GM12878 (cell line): ENCODE data around the gene MT1E. TPM values are rescaled to one million over a fixed set of nuclear protein-coding genes. Genes with fewer than 3 reads are reported as not detected.

Experiments
- ATAC-seq: fragments of 200-7000 bp; cut with Tn5 transposase; 3 replicates; pipeline ENCODE4 v1.9.1; 2020; ENCODE audit warnings: mild to moderate bottlenecking, moderate library complexity
- BruUV-seq: library from RNA; stranded (reverse); fragments of 400-500 nt; replicated peaks from 2 replicates; lab custom pipeline; 2021; lab: Mats Ljungman, UMichigan
- CTCF ChIA-PET: fragments of 300-600 bp; sonication (Branson Sonifier 250); formaldehyde crosslinking; extraction: SDS; loops from one replicate; lab custom pipeline; 2021; ENCODE audit warnings: inconsistent platforms; lab: Yijun Ruan, JAX
- POLR2A ChIA-PET: fragments of 350-600 bp; formaldehyde crosslinking; extraction: SDS; loops from one replicate; lab custom pipeline; 2021; ENCODE audit warnings: inconsistent platforms; lab: Charles Lee
- RAD21 ChIA-PET: fragments of 300-600 bp; sonication (Branson Sonifier 250); formaldehyde crosslinking; loops from one replicate; lab custom pipeline; 2023; ENCODE audit warnings: antibody characterized with exemption; ENCODE audit not compliant: unreplicated experiment; lab: Charles Lee
- SMC1A ChIA-PET: fragments of 300-600 bp; sonication (Branson Sonifier 250); formaldehyde crosslinking; loops from one replicate; lab custom pipeline; 2023; ENCODE audit not compliant: unreplicated experiment, uncharacterized antibody; lab: Charles Lee
- DNase-seq: peaks from one replicate; pipeline ENCODE4 v3.0.0-alpha.2; 2011; ENCODE audit warnings: low read depth, low spot score
- FAIRE-seq: peaks from 3 replicates; lab custom pipeline; 2011; peaks lifted over from hg19 to GRCh38; lab: Jason Lieb, UNC
- H2AFZ ChIP-seq: 2 replicates; pipeline ENCODE4 v1.6.0; 2011; ENCODE audit warnings: low read depth, low read length, control low read depth; ENCODE audit not compliant: control insufficient read depth
- H3K27ac ChIP-seq: 2 replicates; pipeline ENCODE4 v1.5.1; 2011; ENCODE audit warnings: control low read depth; ENCODE audit not compliant: control insufficient read depth, insufficient read depth
- H3K27me3 ChIP-seq, 2 experiments: replicated peaks in 1 of 2; 2 replicates each; pipeline versions ENCODE4 v1.6.0 to v1.6.1; 2011; ENCODE audit warnings: low read length in 1 of 2; ENCODE audit not compliant: control insufficient read depth in 2 of 2, insufficient read depth in 2 of 2
- H3K36me3 ChIP-seq, 2 experiments: 2 replicates each; pipeline ENCODE4 v1.5.1; 2011; ENCODE audit warnings: low read length in 1 of 2; ENCODE audit not compliant: control insufficient read depth in 2 of 2, insufficient read depth in 2 of 2
- H3K4me1 ChIP-seq: 2 replicates; pipeline ENCODE4 v1.6.1; 2011; ENCODE audit warnings: mild to moderate bottlenecking, low read length, moderate library complexity, mixed read lengths; ENCODE audit not compliant: control insufficient read depth, insufficient read depth
- H3K4me2 ChIP-seq: 2 replicates; pipeline ENCODE4 v1.6.0; 2011; ENCODE audit warnings: control low read depth; ENCODE audit not compliant: control insufficient read depth, insufficient read depth
- H3K4me3 ChIP-seq: fragments of 200-600 bp; sonication (generic); 2 replicates; pipeline ENCODE4 v1.5.1; 2016
- H3K79me2 ChIP-seq: 2 replicates; pipeline ENCODE4 v1.6.0; 2011; ENCODE audit warnings: low read length; ENCODE audit not compliant: control insufficient read depth, insufficient read depth
- H3K9ac ChIP-seq: 2 replicates; pipeline ENCODE4 v1.8.0; 2011; ENCODE audit warnings: low read length, control low read depth, mixed read lengths; ENCODE audit not compliant: control insufficient read depth, insufficient read depth
- H3K9me3 ChIP-seq: replicated peaks from 3 replicates; pipeline ENCODE4 v1.5.1; 2011; ENCODE audit warnings: mild to moderate bottlenecking, low read length; ENCODE audit not compliant: control insufficient read depth, insufficient read depth
- H4K20me1 ChIP-seq: 2 replicates; pipeline ENCODE4 v1.6.0; 2011; ENCODE audit not compliant: control insufficient read depth, insufficient read depth
- BCL11A ChIP-seq: IDR thresholded peaks from 2 replicates; pipeline ENCODE4 v1.6.1; 2011; ENCODE audit warnings: low read depth, low read length
- BHLHE40 ChIP-seq, 2 experiments: fragments of 450-650 bp in 1 of 2; IDR thresholded peaks; 2 replicates each; pipeline ENCODE4 v1.6.1; 2011 to 2017; ENCODE audit warnings: low read depth in 2 of 2, borderline replicate concordance in 1 of 2, improper control_type of control experiment in 1 of 2, low read length in 1 of 2, mild to moderate bottlenecking in 1 of 2
- BMI1 ChIP-seq: fragments of 450-650 bp; IDR thresholded peaks from 2 replicates; pipeline ENCODE4 v1.6.1; 2016; ENCODE audit warnings: mild to moderate bottlenecking, moderate library complexity, borderline replicate concordance
- CHD1 ChIP-seq: IDR thresholded peaks from 2 replicates; pipeline ENCODE4 v1.6.1; 2012; ENCODE audit warnings: low read depth, low read length, improper control_type of control experiment
- DPF2 ChIP-seq: fragments of 450-650 bp; IDR thresholded peaks from 2 replicates; pipeline ENCODE4 v1.6.1; 2017; ENCODE audit warnings: mild to moderate bottlenecking
- EP300 ChIP-seq, 2 experiments: fragments of 150-350 bp in 1 of 2; IDR thresholded peaks; 2 replicates each; pipeline ENCODE4 v1.6.1; 2011 to 2012; ENCODE audit warnings: low read depth in 2 of 2, low read length in 2 of 2, borderline replicate concordance in 1 of 2, improper control_type of control experiment in 1 of 2, inconsistent platforms in 1 of 2; ENCODE audit not compliant: control insufficient read depth in 1 of 2
- EZH2 ChIP-seq: IDR thresholded peaks from 2 replicates; pipeline ENCODE4 v1.6.1; 2012; ENCODE audit warnings: low read depth, mild to moderate bottlenecking, control low read depth, inconsistent platforms, low read length, borderline replicate concordance; ENCODE audit not compliant: control insufficient read depth
- FOS ChIP-seq: IDR thresholded peaks from 3 replicates; pipeline ENCODE4 v1.6.1; 2011; ENCODE audit warnings: borderline replicate concordance; ENCODE audit not compliant: insufficient read length; ENCODE audit errors: extremely low read depth
- FOXK2 ChIP-seq: fragments of 450-650 bp; IDR thresholded peaks from 2 replicates; pipeline ENCODE4 v1.6.1; 2017; ENCODE audit warnings: mild to moderate bottlenecking, moderate library complexity
- HDAC6 ChIP-seq: fragments of 200-600 bp; sonication (generic); IDR thresholded peaks from one replicate; pipeline ENCODE4 v1.8.0; 2017; ENCODE audit warnings: antibody characterized with exemption; ENCODE audit not compliant: unreplicated experiment
- HDGF ChIP-seq: fragments of 450-650 bp; IDR thresholded peaks from 2 replicates; pipeline ENCODE4 v1.6.1; 2016; ENCODE audit warnings: antibody characterized with exemption
- KAT2A ChIP-seq: conservative IDR thresholded peaks from 2 replicates; pipeline ENCODE4 v1.6.1; 2011; ENCODE audit warnings: low read depth, low read length; ENCODE audit not compliant: control insufficient read depth
- RBBP5 ChIP-seq: fragments of 200-600 bp; sonication (generic); conservative IDR thresholded peaks from 2 replicates; pipeline ENCODE4 v1.6.1; 2016
- WRNIP1 ChIP-seq: IDR thresholded peaks from 2 replicates; pipeline ENCODE4 v1.6.1; 2011; ENCODE audit warnings: low read depth, low read length, improper control_type of control experiment, borderline replicate concordance
- ZNF217 ChIP-seq: fragments of 450-650 bp; IDR thresholded peaks from 2 replicates; pipeline ENCODE4 v1.6.1; 2017; ENCODE audit warnings: antibody characterized with exemption, mild to moderate bottlenecking
- ZNF274 ChIP-seq: IDR thresholded peaks from one replicate; pipeline ENCODE4 v1.8.0; 2011; ENCODE audit not compliant: insufficient read length, insufficient read depth
- ZSCAN29 ChIP-seq: fragments of 450-650 bp; IDR thresholded peaks from 2 replicates; pipeline ENCODE4 v1.6.1; 2017; ENCODE audit warnings: mild to moderate bottlenecking, moderate library complexity
- WGBS: methylation state at CpG from one replicate; pipeline ENCODE4 v1.1.6; 2016; ENCODE audit warnings: low lambda C conversion rate; ENCODE audit not compliant: insufficient replicate concordance, insufficient coverage; ENCODE audit errors: missing lambda C conversion rate; 5-methylcytosine and 5-hydroxymethylcytosine counted together
- in situ Hi-C: fragments of 300-500 bp; cut with MboI; formaldehyde crosslinking; loops from 9 replicates; pipeline ENCODE4 v1.14.3; 2018; ENCODE audit warnings: mixed read lengths
- intact Hi-C: fragments of 100-400 bp; cut with micrococcal nuclease; formaldehyde crosslinking; loops from one replicate; pipeline ENCODE4 v1.14.2; 2022; ENCODE audit not compliant: unreplicated experiment
- polyA plus RNA-seq, 11 experiments: library from polyadenylated mRNA; depleted of rRNA in 4 of 11; unstranded in 6 of 11; stranded (reverse) in 5 of 11; fragments of >200 nt; fragmentation: Nextera tagmentation in 4 of 11; fragmentation: Illumina TruSeq in 1 of 11; extraction: Ambion mirVana in 4 of 11; extraction: Trizol in 1 of 11; gene quantifications; 1 replicate in 1 of 11; 2 replicates in 10 of 11; pipeline versions ENCODE4 v1.2.1 to v1.2.3, GENCODE V29; 2011 to 2016; ENCODE audit warnings: inconsistent platforms in 2 of 11, missing spikeins in 2 of 11, low read depth in 1 of 11
- total RNA-seq, 4 experiments: library from RNA; depleted of rRNA in 3 of 4; stranded (reverse); fragments of >200 nt in 3 of 4; fragmentation: Illumina TruSeq in 1 of 4; extraction: Trizol in 1 of 4; gene quantifications; 2 replicates each; pipeline versions ENCODE4 v1.2.1 to v1.2.3, GENCODE V29; 2013 to 2021
- TF ChIP-seq, protein P1 (sequence below): fragments of 450-650 bp; IDR thresholded peaks from 2 replicates; pipeline ENCODE4 v1.6.1; 2017; ENCODE audit warnings: mild to moderate bottlenecking
- TF ChIP-seq, protein P2 (sequence below): fragments of 450-650 bp; IDR thresholded peaks from 2 replicates; pipeline ENCODE4 v1.6.1; 2016; ENCODE audit warnings: mild to moderate bottlenecking
- TF ChIP-seq, protein P3 (sequence below): fragments of 450-650 bp; IDR thresholded peaks from 2 replicates; pipeline ENCODE4 v1.6.1; 2017; ENCODE audit warnings: borderline replicate concordance

MT1E gene
- total and polyA plus RNA-seq, 10 of the 15 experiments (the other 5 are each of a cell fraction or from before 2014, with no cell fraction given), result 5.8 to 22.3 (median 16.5) TPM

DNA sequence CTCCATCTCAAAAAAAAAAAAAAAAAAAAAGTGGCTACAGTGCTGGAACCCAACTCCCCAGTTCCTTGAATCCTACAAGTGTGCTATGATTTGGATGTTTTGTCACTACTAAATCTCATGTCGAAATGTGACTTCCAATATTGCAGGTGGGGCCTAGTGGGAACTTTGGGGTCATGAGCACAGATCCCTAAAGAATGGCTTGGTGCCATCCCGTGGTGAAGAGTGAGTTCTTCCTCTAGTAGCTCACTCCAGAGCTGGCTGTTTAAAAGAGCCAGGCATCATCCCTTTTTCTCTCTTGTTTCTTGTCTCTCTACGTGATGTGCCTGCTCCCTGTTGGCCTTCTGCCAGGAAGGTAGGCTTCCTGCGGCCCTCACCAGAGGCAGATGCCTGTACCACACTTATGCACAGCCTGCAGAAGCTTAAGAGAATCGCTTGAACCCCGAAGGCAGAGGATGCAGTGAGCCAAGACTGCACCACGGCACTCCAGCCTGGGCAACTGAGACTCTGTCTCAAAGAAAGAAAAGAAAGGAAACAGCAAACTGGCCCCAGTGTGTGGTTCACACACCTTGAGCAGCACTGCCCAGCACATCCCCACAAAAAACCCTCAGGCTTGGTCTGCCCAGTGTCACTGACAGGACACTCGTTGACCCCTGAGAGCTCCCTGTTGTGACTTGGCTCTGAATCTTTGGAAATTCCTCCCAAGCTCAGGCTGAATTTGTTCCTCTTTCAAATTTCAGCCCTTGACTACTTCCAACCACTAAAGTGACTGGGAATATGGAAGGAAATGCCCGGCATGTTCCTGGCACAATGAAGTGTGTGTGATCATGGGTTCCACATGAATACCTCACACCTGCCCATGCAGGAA, 3.1 kb downstream of the MT1E start:
- FAIRE-seq, result no peak
- intact Hi-C loops, result no loop called here
- CTCF ChIA-PET, result interaction anchor here (1.4 to 3.1 kb wide), 2 partner anchors 25 to 28 kb away, joined by 4 to 14 read pairs; no protein-coding TSS in a partner anchor

More for the DNA sequence above, 3.1 kb downstream of the MT1E start:
- Histone ChIP-seq H3K9me3 (no peaks in the 10 kb centered on the region), H3K79me2 (no peaks in the 10 kb centered on the region), H3K36me3 (no peaks in the 10 kb centered on the region), H3K9ac (no peak overlapping the region), H2AFZ (no peak overlapping the region), H3K4me1 (peaks cover 17% of the 10 kb centered on the region), H3K27ac (no peak overlapping the region), H3K4me3 (no peak overlapping the region), H4K20me1 (no peaks in the 10 kb centered on the region), H3K4me2 (no peak overlapping the region), H3K27me3 (peaks cover 2 to 18% of the 10 kb centered on the region in 2 experiments)
- no peak for DNase-seq
- 65% methylated on average over 8 of the region's 9 CpGs for WGBS
- ChIA-PET RAD21 (interaction anchor here (1.4 to 2.7 kb wide), 2 partner anchors 19 to 73 kb away, joined by 3 to 23 read pairs; partner anchors contain the start of gene MT2A), POLR2A (no interaction called here), SMC1A (interaction anchor here (1.0 to 1.1 kb wide), 2 partner anchors 19 to 25 kb away, joined by 3 to 6 read pairs; no protein-coding TSS in a partner anchor)
- TF ChIP-seq ZNF217 (no peak), BCL11A (no peak), EP300 (IDR thresholded peaks at IDR 0.05; ENCODE audit: borderline replicate concordance in 1 of 2, control insufficient read depth in 1 of 2, low read depth in 2 of 2, low read length in 2 of 2) (no peak), EZH2 (no peak), DPF2 (no peak), HDAC6 (no peak), WRNIP1 (no peak), RBBP5 (no peak), ZSCAN29 (no peak), HDGF (no peak), FOS (no peak), BMI1 (no peak), ZNF274 (no peak), KAT2A (no peak), CHD1 (no peak), FOXK2 (no peak), BHLHE40 (IDR thresholded peaks at IDR 0.05; ENCODE audit: borderline replicate concordance in 1 of 2, low read depth in 2 of 2, low read length in 1 of 2) (no peak)
- TF ChIP-seq, protein P1, sequence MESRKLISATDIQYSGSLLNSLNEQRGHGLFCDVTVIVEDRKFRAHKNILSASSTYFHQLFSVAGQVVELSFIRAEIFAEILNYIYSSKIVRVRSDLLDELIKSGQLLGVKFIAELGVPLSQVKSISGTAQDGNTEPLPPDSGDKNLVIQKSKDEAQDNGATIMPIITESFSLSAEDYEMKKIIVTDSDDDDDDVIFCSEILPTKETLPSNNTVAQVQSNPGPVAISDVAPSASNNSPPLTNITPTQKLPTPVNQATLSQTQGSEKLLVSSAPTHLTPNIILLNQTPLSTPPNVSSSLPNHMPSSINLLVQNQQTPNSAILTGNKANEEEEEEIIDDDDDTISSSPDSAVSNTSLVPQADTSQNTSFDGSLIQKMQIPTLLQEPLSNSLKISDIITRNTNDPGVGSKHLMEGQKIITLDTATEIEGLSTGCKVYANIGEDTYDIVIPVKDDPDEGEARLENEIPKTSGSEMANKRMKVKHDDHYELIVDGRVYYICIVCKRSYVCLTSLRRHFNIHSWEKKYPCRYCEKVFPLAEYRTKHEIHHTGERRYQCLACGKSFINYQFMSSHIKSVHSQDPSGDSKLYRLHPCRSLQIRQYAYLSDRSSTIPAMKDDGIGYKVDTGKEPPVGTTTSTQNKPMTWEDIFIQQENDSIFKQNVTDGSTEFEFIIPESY, result no peak
- TF ChIP-seq, protein P2, sequence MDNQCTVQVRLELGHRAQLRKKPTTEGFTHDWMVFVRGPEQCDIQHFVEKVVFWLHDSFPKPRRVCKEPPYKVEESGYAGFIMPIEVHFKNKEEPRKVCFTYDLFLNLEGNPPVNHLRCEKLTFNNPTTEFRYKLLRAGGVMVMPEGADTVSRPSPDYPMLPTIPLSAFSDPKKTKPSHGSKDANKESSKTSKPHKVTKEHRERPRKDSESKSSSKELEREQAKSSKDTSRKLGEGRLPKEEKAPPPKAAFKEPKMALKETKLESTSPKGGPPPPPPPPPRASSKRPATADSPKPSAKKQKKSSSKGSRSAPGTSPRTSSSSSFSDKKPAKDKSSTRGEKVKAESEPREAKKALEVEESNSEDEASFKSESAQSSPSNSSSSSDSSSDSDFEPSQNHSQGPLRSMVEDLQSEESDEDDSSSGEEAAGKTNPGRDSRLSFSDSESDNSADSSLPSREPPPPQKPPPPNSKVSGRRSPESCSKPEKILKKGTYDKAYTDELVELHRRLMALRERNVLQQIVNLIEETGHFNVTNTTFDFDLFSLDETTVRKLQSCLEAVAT, result no peak
- TF ChIP-seq, protein P3, sequence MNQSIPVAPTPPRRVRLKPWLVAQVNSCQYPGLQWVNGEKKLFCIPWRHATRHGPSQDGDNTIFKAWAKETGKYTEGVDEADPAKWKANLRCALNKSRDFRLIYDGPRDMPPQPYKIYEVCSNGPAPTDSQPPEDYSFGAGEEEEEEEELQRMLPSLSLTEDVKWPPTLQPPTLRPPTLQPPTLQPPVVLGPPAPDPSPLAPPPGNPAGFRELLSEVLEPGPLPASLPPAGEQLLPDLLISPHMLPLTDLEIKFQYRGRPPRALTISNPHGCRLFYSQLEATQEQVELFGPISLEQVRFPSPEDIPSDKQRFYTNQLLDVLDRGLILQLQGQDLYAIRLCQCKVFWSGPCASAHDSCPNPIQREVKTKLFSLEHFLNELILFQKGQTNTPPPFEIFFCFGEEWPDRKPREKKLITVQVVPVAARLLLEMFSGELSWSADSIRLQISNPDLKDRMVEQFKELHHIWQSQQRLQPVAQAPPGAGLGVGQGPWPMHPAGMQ, result no peak
- BruUV-seq, result no TSS peak
- ATAC-seq, result no peak
- in situ Hi-C loops, result no loop called here
